SK-N-SH treated with all-trans-retinoic acid at 6 μM for 48 hours (cell line): ENCODE results near the gene KLK3.
"Not testable (repeated sequence)": the region's sequence is repeated elsewhere in the genome, so short reads cannot be mapped to it uniquely, and the experiment has no call there.

Source experiments
- ATAC-seq: fragments of 200-7000 bp; cut with Tn5 transposase; 3 replicates; pipeline ENCODE4 v1.9.1; 2020; ENCODE audit warnings: mild to moderate bottlenecking, moderate library complexity
- ARNTL ChIP-seq: fragments of 450-650 bp; formaldehyde crosslinking; IDR thresholded peaks from 2 replicates; pipeline ENCODE4 v1.5.0; 2020; ENCODE audit warnings: low read depth, mild to moderate bottlenecking, moderate library complexity, borderline replicate concordance
- CREB5 ChIP-seq: fragments of 250-450 bp; sonication (Bioruptor Pico); IDR thresholded peaks from 2 replicates; pipeline ENCODE4 v1.5.1; 2020; ENCODE audit warnings: low read depth, mild to moderate bottlenecking, moderate library complexity
- CSDC2 ChIP-seq: fragments of 250-450 bp; sonication (Bioruptor Pico); IDR thresholded peaks from 2 replicates; pipeline ENCODE4 v1.5.0; 2020; ENCODE audit warnings: mild to moderate bottlenecking, moderate library complexity
- GLIS3 ChIP-seq: fragments of 250-450 bp; sonication (Bioruptor Pico); IDR thresholded peaks from 2 replicates; pipeline ENCODE4 v1.5.0; 2020; ENCODE audit warnings: mild to moderate bottlenecking, moderate library complexity
- OSR1 ChIP-seq: fragments of 250-450 bp; sonication (Bioruptor Pico); IDR thresholded peaks from 2 replicates; pipeline ENCODE4 v1.8.0; 2022; ENCODE audit warnings: moderate library complexity, mild to moderate bottlenecking, inconsistent platforms
- PATZ1 ChIP-seq: fragments of 250-450 bp; sonication (Bioruptor Pico); IDR thresholded peaks from 2 replicates; pipeline ENCODE4 v1.8.0; 2020; ENCODE audit warnings: mild to moderate bottlenecking, moderate library complexity, borderline replicate concordance
- POU6F1 ChIP-seq: fragments of 250-450 bp; sonication (Bioruptor Pico); IDR thresholded peaks from 2 replicates; pipeline ENCODE4 v1.8.0; 2021; ENCODE audit warnings: low read depth, mild to moderate bottlenecking, moderate library complexity, borderline replicate concordance
- PPARA ChIP-seq: fragments of 250-450 bp; sonication (Bioruptor Pico); IDR thresholded peaks from 2 replicates; pipeline ENCODE4 v1.5.0; 2020; ENCODE audit warnings: mild to moderate bottlenecking, borderline replicate concordance
- RARB ChIP-seq: fragments of 250-450 bp; sonication (Bioruptor Pico); IDR thresholded peaks from 2 replicates; pipeline ENCODE4 v1.8.0; 2021; ENCODE audit warnings: mild to moderate bottlenecking, moderate library complexity
- SNAI2 ChIP-seq: fragments of 250-450 bp; sonication (Bioruptor Pico); IDR thresholded peaks from 2 replicates; pipeline ENCODE4 v1.5.0; 2020; ENCODE audit warnings: mild to moderate bottlenecking, moderate library complexity
- TCF4 ChIP-seq: fragments of 250-450 bp; sonication (Bioruptor Pico); IDR thresholded peaks from 2 replicates; pipeline ENCODE4 v1.8.0; 2021; ENCODE audit warnings: mild to moderate bottlenecking, moderate library complexity, borderline replicate concordance
- TOX ChIP-seq: fragments of 250-450 bp; sonication (Bioruptor Pico); IDR thresholded peaks from 2 replicates; pipeline ENCODE4 v1.8.0; 2021; ENCODE audit warnings: mild to moderate bottlenecking, moderate library complexity, borderline replicate concordance
- TSHZ2 ChIP-seq: fragments of 250-450 bp; sonication (Bioruptor Pico); IDR thresholded peaks from 2 replicates; pipeline ENCODE4 v1.5.0; 2020; ENCODE audit warnings: mild to moderate bottlenecking, moderate library complexity
- ZC3H10 ChIP-seq: fragments of 250-450 bp; sonication (Bioruptor Pico); IDR thresholded peaks from 2 replicates; pipeline ENCODE4 v1.5.1; 2021; ENCODE audit warnings: mild to moderate bottlenecking, moderate library complexity
- ZFP3 ChIP-seq: fragments of 250-450 bp; sonication (Bioruptor Pico); IDR thresholded peaks from 2 replicates; pipeline ENCODE4 v1.5.0; 2020; ENCODE audit warnings: mild to moderate bottlenecking, moderate library complexity
- ZFP30 ChIP-seq: fragments of 450-650 bp; formaldehyde crosslinking; IDR thresholded peaks from 2 replicates; pipeline ENCODE4 v1.5.0; 2022; ENCODE audit warnings: mild to moderate bottlenecking, moderate library complexity
- ZNF565 ChIP-seq: fragments of 450-650 bp; formaldehyde crosslinking; conservative IDR thresholded peaks from 2 replicates; pipeline ENCODE4 v1.5.0; 2020; ENCODE audit warnings: low read depth, mild to moderate bottlenecking, moderate library complexity
- ZNF70 ChIP-seq: fragments of 450-650 bp; formaldehyde crosslinking; IDR thresholded peaks from 2 replicates; pipeline ENCODE4 v1.5.0; 2020; ENCODE audit warnings: mild to moderate bottlenecking, moderate library complexity
- ZNF8 ChIP-seq: fragments of 450-650 bp; formaldehyde crosslinking; IDR thresholded peaks from 2 replicates; pipeline ENCODE4 v1.5.0; 2020; ENCODE audit warnings: mild to moderate bottlenecking, moderate library complexity

KLK3 gene

GRCh38 chr19:50854636-50855410 lies at the start of gene KLK3:
KLK3 (plus strand) TSS chr19:50854915; CDS start chr19:50854956, 41 bp downstream.
- ATAC-seq: no peak
- TF ChIP-seq TSHZ2 (CRISPR knock-in tag) (no peak), PPARA (CRISPR knock-in tag) (no peak), CREB5 (CRISPR knock-in tag) (no peak), TOX (CRISPR knock-in tag) (no peak), ZNF565 (CRISPR knock-in tag) (no peak), ZFP30 (CRISPR knock-in tag) (no peak)

GRCh38 chr19:50808856-50809255 lies 45.9 kb upstream of the KLK3 start:
- ATAC-seq: no peak
- TF ChIP-seq ZNF70 (CRISPR knock-in tag): no peak
- TF ChIP-seq OSR1 (CRISPR knock-in tag): no peak
- no peak for TF ChIP-seq TOX (CRISPR knock-in tag)
- no peak for TF ChIP-seq ZC3H10 (CRISPR knock-in tag)
- TF ChIP-seq ZNF565 (CRISPR knock-in tag): no peak
- TF ChIP-seq ARNTL (CRISPR knock-in tag): no peak
- no peak for TF ChIP-seq SNAI2 (CRISPR knock-in tag)
- no peak for TF ChIP-seq TSHZ2 (CRISPR knock-in tag)
- TF ChIP-seq TCF4 (CRISPR knock-in tag): no peak
- no peak for TF ChIP-seq ZNF8
- no peak for TF ChIP-seq ZFP3
- TF ChIP-seq POU6F1 (CRISPR knock-in tag): no peak
- no peak for TF ChIP-seq GLIS3 (CRISPR knock-in tag)
- TF ChIP-seq ZFP30 (CRISPR knock-in tag): no peak
- no peak for TF ChIP-seq CSDC2
- TF ChIP-seq PATZ1 (CRISPR knock-in tag): no peak
- no peak for TF ChIP-seq PPARA (CRISPR knock-in tag)
- TF ChIP-seq RARB: no peak
- TF ChIP-seq CREB5 (CRISPR knock-in tag): no peak

- ATAC-seq: not testable (repeated sequence)
These were observed 43.0 kb upstream of the KLK3 start for GRCh38 chr19:50811622-50812238.
